GM12891 (cell line): ENCODE results near the gene IKZF1.

ENCODE experiments used
- POLR2A ChIP-seq: IDR thresholded peaks from 2 replicates; pipeline ENCODE4 v1.6.1; 2011; ENCODE audit warnings: low read depth, low read length, control low read depth
- POLR2AphosphoS5 ChIP-seq: IDR thresholded peaks from 2 replicates; pipeline ENCODE4 v1.6.1; 2011; ENCODE audit warnings: low read depth, low read length, control low read depth
- SPI1 ChIP-seq: IDR thresholded peaks from 2 replicates; pipeline ENCODE4 v1.6.1; 2011; ENCODE audit warnings: low read depth, low read length, control low read depth

- TF ChIP-seq POLR2AphosphoS5 = no peak
- no peak for TF ChIP-seq POLR2A
- no peak for TF ChIP-seq SPI1
Measured at GRCh38 chr7:50305583-50306493, 1.3 kb downstream of the IKZF1 start.
